GM21825 (cell line): Measurements from ENCODE around the gene WHRN.

Experiments used
- ATAC-seq: cut with Tn5 transposase; IDR thresholded peaks from one replicate; pipeline ENCODE4 v1.9.1; 2021; ENCODE audit warnings: mild to moderate bottlenecking, moderate library complexity; ENCODE audit not compliant: unreplicated experiment

The WHRN gene

DNA sequence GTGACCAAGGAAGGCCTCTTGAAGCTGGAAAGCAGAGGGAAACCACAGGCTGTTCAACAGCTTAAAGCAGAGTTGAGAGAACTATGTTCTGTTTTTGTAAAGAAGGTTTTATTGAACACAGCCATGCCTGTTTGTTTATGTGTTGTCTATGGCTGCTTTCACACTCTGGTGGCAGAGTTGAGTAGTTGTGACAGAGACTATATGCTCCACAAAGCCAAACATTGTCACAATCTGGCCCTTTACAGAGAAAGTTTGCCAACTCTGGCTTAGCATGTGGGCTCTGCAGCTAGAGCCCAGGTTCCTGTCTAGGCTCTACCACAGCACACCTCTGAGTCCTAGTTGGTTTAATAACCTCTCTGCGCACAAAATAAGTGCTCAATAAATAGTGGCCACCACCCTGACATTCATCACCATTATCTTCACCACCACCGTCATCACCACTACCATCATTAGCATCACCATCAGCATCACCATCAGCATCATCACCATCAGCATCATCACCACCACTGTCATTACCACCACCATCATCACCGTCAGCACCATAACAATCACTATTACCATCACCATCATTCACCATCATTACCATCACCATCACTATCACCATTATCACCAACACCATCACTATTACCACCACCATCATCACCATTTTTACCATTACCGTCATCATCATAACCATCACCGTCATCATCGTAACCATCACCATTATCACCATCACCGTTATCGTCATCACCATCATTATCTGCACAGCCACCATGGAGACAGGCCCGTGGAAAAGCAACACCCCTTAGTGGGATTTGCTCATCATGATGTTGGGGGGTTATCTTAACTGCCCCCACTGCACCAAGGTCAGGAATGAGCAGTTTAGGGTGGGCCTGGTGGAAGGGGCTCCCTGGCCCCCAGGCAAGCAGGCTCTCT, 135.8 kb downstream of the WHRN start:
- no peak for ATAC-seq

DNA sequence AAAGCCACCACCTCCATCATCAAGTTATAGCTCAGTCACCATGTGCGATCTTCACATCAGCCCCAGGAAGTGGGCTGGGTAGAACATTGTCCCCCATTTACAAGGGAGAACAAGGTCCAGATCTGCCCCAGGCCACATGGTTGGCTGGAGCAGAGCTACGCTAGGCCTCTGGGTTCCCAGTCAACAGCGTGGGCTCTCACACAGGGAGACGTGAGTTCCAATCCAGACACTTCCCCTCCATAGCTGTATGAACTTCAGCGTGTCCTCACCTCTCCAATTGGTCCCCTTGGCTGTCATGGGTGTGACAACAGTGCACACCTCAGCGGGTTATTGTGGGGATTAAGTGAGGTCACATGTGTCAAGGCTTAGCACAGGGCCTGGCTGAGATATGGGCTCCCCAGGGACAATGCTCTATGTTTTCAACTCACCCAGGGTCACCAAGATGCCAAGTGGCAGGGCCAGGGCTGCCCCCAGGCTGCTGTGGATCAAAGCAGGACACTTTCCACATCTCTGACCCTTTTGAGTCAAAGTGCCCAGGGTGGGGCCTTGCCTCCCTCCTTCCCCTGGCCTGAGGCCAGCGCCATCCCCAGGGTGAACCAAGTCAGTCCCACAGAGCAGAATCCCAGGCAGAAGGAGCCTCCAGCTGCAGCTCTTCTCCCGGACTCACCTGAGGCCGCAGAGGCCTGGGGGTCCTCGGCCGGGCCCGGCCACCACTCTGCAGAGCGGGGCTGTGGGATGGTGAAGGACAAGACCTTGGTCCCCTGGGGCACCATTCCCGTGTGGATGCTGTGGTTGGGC, 137.3 kb downstream of the WHRN start:
- ATAC-seq, result no peak

DNA sequence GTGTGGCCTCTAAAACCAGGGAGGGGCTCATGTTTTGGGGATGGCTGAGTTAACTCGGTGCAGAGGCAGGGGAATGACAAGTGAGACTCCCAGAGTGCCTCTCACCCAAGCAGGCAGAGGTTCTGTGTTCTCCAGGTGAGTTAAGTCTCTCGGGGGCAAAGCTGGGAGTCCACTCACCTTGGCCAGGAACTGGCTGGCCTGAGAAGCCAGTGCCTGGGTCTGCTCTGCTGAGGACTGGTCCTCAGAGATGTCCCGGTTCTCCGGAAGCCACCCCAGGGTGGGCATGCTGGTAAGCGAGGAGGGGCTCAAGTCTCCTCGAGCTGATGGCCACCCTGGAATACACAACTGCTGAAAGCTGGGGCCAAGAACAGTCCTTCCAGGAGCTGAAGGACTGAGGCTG, 137.9 kb downstream of the WHRN start:
- ATAC-seq, result no peak

DNA sequence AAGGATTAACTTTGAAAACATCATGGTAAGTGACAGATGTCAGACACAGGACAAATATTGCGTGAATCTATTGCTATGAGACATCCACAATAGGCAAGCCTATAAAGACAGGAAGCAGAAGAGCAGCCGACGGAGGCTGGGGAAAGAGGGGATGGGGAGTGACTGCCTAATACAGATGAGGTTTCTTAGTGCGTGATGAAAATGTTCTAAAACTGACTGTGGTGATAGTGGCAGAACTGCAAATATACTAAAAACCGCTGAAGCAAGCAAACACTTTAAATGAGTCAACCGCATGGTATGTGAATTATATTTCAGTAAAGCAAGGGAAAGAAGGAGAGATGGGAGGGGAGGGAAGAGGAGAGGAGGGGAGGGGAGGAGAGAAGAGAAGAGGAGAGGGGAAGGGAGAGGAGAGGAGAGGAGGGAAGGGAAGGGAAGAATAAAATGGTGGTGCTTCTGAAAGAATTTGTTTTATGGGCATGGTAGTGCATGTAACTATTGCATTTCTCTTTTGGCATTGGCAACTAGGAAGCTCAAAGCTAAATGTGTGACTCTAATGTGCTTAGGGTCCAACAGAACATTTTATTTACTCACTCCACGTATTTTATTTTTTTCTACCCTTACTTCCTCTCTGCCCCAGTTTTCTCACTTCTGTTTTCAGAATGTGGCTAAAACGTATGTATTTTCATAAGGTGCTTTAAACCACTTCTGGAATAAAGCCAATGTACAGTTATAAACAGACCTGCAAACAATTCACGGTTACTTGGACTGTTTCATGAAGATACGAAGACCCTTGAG, 138.7 kb downstream of the WHRN start:
- peak; percentile 38 for ATAC-seq

DNA sequence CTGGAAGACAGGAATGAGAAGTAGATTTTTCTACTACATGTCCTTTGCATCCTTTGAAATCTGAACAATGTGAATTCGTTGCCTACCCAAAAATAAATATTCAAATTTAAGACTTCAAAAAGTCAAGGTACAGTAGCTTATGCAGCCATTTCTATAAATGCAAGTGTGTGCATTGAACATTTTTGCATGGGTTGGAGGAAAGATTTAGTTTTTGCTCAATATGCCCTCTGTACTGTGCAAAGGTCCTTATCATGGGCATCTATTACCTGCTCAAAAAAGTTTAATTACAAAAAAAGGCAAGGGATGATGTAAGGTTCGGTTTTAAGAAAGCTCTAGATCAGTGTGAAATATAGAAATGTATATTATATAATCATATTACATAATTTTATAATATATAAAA, 140.1 kb downstream of the WHRN start:
- no peak for ATAC-seq

DNA sequence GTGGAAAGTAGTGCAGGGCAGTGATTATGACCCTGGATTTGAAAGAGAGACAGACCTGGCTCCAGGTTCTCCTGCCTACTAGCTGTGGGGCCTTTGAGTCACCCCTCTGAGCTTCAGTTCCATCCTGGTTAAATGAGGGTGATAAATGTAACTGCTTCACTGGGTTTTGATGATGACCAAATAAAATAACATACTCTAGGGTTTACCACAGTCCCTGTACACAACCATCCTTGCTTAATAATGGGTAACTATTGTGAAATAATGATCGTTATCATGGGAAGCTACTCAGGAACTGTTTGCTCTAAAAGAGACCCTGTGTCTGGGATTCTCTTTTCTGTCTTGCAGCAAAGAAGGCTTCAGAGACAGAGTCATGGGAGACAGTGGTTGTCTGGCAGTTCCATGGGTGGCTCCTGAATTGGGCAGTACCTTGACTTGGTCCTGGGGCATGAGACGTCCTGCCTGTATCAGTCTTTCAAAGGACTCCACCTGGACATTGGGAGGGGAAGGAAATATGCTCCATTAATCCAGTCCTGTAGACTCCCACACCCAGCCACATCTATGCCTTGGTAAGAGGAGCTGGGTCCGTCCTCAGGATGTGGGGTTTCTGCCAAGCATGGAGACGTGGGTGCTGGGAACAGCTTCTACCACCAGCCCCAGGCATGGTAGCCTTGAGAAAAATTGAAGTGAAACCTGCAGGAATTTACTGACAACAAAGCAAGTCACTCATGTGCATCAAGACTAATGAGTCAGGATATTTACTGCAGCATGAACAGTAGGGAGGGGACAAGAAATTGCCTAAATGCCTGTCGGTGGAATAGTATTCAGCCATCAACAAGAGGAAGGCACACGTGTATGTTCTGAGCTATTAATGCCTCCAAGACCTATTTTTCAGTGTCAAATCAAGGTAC, 140.9 kb downstream of the WHRN start:
- ATAC-seq, result no peak

DNA sequence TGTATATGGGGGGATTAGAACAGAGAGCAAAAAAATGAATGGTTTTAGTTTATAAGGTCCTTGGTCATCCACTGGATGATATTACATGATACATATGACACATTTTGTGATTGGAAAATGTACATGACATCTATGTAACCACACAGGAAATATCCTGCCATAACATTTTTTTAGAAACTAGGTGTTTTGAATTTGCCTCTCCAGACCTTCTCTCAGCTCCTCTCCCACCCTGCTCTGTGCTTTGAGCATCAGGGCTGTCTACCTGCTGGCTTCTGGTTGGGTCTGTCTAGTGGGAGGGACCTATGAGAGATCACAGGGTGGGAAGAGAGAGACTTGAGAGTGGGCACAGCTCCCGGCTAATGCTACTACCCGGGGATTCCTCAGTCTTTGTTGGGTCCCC, 141.8 kb downstream of the WHRN start:
- no peak for ATAC-seq

DNA sequence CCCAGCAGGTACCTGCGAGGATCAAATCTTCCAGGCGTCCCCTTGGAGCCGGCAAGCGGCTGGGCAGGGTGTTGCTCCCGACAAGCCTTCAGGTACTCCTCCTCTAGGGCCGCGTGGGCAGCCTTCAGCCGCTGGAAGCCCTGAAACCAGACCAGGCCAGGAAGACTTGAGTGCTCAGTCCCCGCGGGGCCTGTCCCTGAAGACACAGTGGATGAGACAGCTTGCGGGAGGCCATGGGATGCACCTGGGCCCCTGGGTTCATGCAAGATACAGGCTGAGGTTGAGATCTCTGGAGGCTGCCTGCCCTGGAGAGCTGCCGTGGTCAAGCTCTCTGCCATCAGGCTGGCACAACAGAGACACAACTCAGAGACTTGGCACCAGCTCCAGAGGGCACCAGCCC, 142.9 kb downstream of the WHRN start:
- no peak for ATAC-seq

DNA sequence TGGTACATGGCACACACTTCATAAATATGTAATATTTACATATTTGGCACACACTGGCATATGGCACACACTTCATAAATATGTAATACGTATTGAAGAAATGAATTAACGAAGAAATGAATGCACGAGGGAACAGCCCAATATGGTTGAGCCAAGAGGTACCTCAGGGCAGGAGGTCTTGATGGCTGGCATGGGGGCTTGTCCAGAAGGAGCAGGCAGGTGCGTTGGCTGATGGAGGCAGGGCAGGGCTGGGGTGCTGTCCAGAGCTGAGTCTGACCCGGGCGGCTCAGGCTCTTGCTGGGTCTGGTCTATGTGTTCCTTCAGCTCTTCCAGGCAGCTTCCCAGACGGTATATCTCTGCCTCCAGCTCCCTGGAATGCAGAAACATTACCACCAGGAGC, 143.7 kb downstream of the WHRN start:
- no peak for ATAC-seq

DNA sequence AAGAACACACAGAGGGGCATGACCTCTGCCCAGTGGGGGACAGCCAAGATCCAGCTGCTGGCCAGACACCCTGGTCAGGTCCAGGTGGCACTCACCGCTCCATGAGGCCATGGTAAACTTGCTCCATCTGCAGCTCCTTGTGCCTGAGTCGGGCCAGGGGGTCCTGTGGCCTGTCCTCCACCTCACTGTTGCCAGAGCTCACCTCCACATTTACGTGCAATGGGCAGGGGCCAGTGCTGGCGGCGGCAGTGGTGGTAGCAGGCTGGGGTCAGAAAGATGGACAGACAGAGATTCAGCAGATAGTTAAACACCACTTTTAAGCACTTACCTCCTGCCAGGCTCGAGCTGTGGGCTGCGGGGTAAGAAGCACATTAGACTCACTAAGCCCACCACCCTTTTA, 145.5 kb downstream of the WHRN start:
- no peak for ATAC-seq

DNA sequence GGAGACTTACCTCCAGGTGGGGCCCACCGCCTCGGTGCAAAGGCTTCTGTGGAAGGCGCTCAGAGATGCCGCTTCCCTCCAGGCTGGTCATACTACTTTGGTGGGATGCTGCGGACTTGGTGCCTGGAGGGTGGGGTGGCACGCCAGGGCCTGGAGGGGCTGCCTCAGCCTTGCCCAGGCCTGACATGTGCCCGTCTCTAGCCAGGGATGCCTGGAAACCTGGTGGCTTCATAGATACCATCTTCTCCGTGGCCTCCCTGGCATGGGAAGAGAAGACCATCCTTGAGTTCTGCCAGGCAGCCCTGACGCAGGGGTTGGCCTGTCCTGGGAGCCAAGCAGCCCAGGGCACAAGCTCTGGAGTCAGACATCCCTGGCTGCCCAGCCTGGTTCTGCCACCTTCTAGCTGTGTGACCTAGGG, 147.4 kb downstream of the WHRN start:
- ATAC-seq, result no peak

DNA sequence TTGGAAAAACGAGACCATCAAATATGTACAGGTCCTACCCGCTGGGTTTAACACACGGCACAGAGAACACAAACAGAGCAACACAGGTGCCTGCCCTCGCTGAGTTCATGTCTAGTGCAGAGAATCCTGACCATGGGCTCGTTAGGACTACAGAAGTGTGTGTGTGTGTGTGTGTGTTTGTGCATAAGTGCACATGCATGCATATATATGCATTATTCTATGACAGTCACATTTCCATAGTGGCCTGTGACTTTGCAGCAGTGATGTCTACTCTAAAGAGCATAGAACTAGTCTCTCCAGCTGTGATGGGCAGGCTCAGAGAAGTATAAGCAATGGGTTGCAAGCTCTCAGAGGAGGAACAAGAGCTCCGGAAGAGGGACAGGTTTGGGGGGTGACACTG, 147.9 kb downstream of the WHRN start:
- no peak for ATAC-seq

DNA sequence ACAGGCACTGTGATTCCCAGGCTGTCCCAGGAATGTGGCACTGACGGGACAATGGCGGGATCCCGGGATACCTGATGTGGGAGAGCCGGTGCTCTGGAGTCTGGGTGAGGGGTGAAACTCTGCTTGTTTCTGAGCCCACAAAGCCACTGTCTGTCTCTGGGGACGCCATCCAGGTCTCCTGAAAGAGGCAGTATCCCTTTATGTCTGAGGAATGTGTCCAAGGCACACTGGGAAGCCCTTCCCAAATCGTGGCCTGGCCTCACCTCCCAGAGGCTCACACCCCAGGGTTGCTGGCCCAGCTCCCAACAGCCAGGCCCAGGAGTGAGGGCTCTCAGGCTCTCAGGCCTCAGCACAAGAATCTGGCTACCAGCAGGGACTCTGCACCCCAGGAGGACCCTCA, 148.5 kb downstream of the WHRN start:
- ATAC-seq, result no peak

DNA sequence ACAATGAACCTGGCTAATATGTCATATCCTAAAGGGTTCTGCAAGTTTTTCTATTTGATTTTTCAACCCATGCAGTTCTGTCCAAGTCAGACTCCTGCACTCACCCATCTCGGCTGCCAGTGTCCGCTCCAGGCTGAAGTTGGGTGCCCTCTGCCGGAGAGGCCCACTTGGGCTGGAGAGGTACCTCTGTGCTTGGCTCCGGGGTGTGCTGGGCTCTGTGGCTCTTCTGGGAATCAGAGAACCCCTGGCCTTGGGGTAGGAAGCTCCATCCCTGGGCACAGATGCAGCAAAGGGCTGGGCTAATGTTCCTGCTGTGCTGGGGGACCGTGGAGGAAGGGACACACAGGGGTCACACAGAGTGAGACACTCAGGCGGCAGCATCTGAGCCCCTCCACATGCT, 149.5 kb downstream of the WHRN start:
- ATAC-seq, result no peak
